ENCODE data around the gene KCNA5. TPM values are rescaled to one million over a fixed set of nuclear protein-coding genes. Genes with fewer than 3 reads are reported as not detected.

KCNA5 gene
- total and polyA plus RNA-seq, 2 of the 4 experiments (the other 2 are of a cell fraction) = not detected

GRCh38 chr12:5008661-5009060 is 35.0 kb upstream of the KCNA5 start (continued):
- no peak for TF ChIP-seq CTCF (conservative IDR thresholded peaks at IDR 0.05; ENCODE audit: low read depth, low read length)
- no peak for TF ChIP-seq MAFK (IDR thresholded peaks at IDR 0.05; ENCODE audit: low read depth, low read length)
- TF ChIP-seq RFX5 (IDR thresholded peaks at IDR 0.05; ENCODE audit: low read depth, low read length) = no peak
- TF ChIP-seq CHD1 (IDR thresholded peaks at IDR 0.05; ENCODE audit: low read depth, low read length) = no peak

GRCh38 chr12:5010151-5010550 is 33.5 kb upstream of the KCNA5 start:
- H3K79me1 ChIP-seq (ENCODE audit: low read depth in 1 of 2, low read length in 2 of 2) = no peaks in the 10 kb centered on the region
- H3K14ac ChIP-seq (replicated peaks; ENCODE audit: low read depth, low read length) = no peak overlapping the region
- no peak overlapping the region for H3K18ac ChIP-seq (ENCODE audit: low read depth, low read length)
- no peak overlapping the region for H3K4me2 ChIP-seq (ENCODE audit: low read depth, low read length)
- H2AK5ac ChIP-seq (ENCODE audit: low read depth, low read length) = no peak overlapping the region
- H2BK15ac ChIP-seq (ENCODE audit: low read depth, low read length) = no peak overlapping the region
- intact Hi-C loops (cut with micrococcal nuclease) (no loop called here), dilution Hi-C loops (cut with HindIII; ENCODE audit: low sequenced_read_pairs, unreplicated experiment) (no loop called here), in situ Hi-C loops (cut with MboI; ENCODE audit: low sequenced_read_pairs) (loop anchor here (10.0 kb wide), 1 partner anchor 785 kb away; no protein-coding TSS in a partner anchor)
- H2BK120ac ChIP-seq (ENCODE audit: low read depth, low read length) = no peak overlapping the region
- peaks cover 32% of the 10 kb centered on the region for H3K27me3 ChIP-seq (ENCODE audit: control insufficient read depth, insufficient read depth, low read length)
- H2BK5ac ChIP-seq (ENCODE audit: low read depth, low read length, poor library complexity, severe bottlenecking) = no peak overlapping the region
- no peak overlapping the region for H4K8ac ChIP-seq (ENCODE audit: low read depth in 2 of 2, low read length in 2 of 2)
- ChIA-PET CTCF (no interaction called here), POLR2A (ENCODE audit: unreplicated experiment) (no interaction called here)
- no peaks in the 10 kb centered on the region for H3K9me3 ChIP-seq (ENCODE audit: control insufficient read depth, insufficient read depth, low read length)
- no peak overlapping the region for H4K91ac ChIP-seq (ENCODE audit: insufficient read depth, low read depth, low read length)
- no peak overlapping the region for H3K4me3 ChIP-seq (ENCODE audit: insufficient read depth, low read depth, low read length)
- DNase-seq (no peak), ATAC-seq (ENCODE audit: low read depth) (no peak)
- H3K9ac ChIP-seq (ENCODE audit: low read depth, low read length) = no peak overlapping the region
- no peaks in the 10 kb centered on the region for H3K4me1 ChIP-seq (ENCODE audit: control insufficient read depth, insufficient read depth, low read length)
- no peaks in the 10 kb centered on the region for H3K36me3 ChIP-seq (ENCODE audit: control insufficient read depth, insufficient read depth, low read length)
- H3K23ac ChIP-seq (ENCODE audit: low read depth, low read length) = no peak overlapping the region
- no peak overlapping the region for H2AFZ ChIP-seq (replicated peaks; ENCODE audit: low read length, poor library complexity)
- 50% methylated on average over 2 of the region's 6 CpGs; no CpG with 5 or more reads in 1 of the 2 experiments for WGBS, 2 experiments (ENCODE audit: extremely low coverage in 2 of 2, insufficient read length in 1 of 2)
- H3K27ac ChIP-seq (ENCODE audit: insufficient read depth, low read length) = no peak overlapping the region
- no peak overlapping the region for H3K4ac ChIP-seq (ENCODE audit: low read depth, low read length)
- H4K5ac ChIP-seq (ENCODE audit: low read depth, low read length) = no peak overlapping the region
- no peak overlapping the region for H2AK9ac ChIP-seq (replicated peaks; ENCODE audit: low read depth, low read length, poor library complexity)
- no peaks in the 10 kb centered on the region for H4K20me1 ChIP-seq (ENCODE audit: insufficient read depth, low read length)
- H3K56ac ChIP-seq (ENCODE audit: extremely low read depth, insufficient read depth, low read length) = no peak overlapping the region
- no peaks in the 10 kb centered on the region for H3K9me1 ChIP-seq (ENCODE audit: insufficient read depth, low read length)
- H2BK20ac ChIP-seq (ENCODE audit: low read depth, low read length) = no peak overlapping the region
- no TSS peak for BruUV-seq (replicated peaks)
- TF ChIP-seq MAZ (IDR thresholded peaks at IDR 0.05; ENCODE audit: borderline replicate concordance, low read depth, low read length) = no peak
- TF ChIP-seq CTCF (conservative IDR thresholded peaks at IDR 0.05; ENCODE audit: low read depth, low read length) = no peak
- no peak for TF ChIP-seq RAD21 (IDR thresholded peaks at IDR 0.05; ENCODE audit: low read length)
- TF ChIP-seq POLR2A (IDR thresholded peaks at IDR 0.05; ENCODE audit: low read depth, low read length) = no peak
- TF ChIP-seq NFE2L2 (IDR thresholded peaks at IDR 0.05; ENCODE audit: low read depth, low read length) = no peak
- TF ChIP-seq FOS (IDR thresholded peaks at IDR 0.05; ENCODE audit: low read depth, low read length) = no peak
- no peak for TF ChIP-seq RCOR1 (IDR thresholded peaks at IDR 0.05; ENCODE audit: insufficient replicate concordance, low read length)
- no peak for TF ChIP-seq BHLHE40 (IDR thresholded peaks at IDR 0.05; ENCODE audit: low read depth, low read length)
- TF ChIP-seq MXI1 (IDR thresholded peaks at IDR 0.05; ENCODE audit: borderline replicate concordance, low read depth, low read length) = no peak
- TF ChIP-seq CHD1 (IDR thresholded peaks at IDR 0.05; ENCODE audit: low read depth, low read length) = no peak
- no peak for TF ChIP-seq ELK1 (IDR thresholded peaks at IDR 0.05; ENCODE audit: borderline replicate concordance, low read depth, low read length)
